ENCODE results near the gene FAF1. TPM values are rescaled to one million over a fixed set of nuclear protein-coding genes. Genes with fewer than 3 reads are reported as not detected.

FAF1 gene
- total and polyA plus RNA-seq, 9 of the 15 experiments (the other 6 are each of a cell fraction or from before 2014, with no cell fraction given): 48.7 to 225 (median 118) TPM

GRCh38 chr1:50967416-50968157 is 7.5 kb upstream of the FAF1 start (continued):
- TF ChIP-seq CHAMP1 (IDR thresholded peaks at IDR 0.05) (no peak), HNRNPUL1 (IDR thresholded peaks at IDR 0.05; ENCODE audit: low read length) (no peak), LEF1 (IDR thresholded peaks at IDR 0.05) (no peak), ZNF134 (CRISPR knock-in tag; conservative IDR thresholded peaks at IDR 0.05) (no peak), HDAC3 (IDR thresholded peaks at IDR 0.05; ENCODE audit: borderline replicate concordance, partially characterized antibody) (no peak), NRF1 (conservative IDR thresholded peaks at IDR 0.05 in 1 of 2, IDR thresholded peaks at IDR 0.05 in 1 of 2) (no peak), ATF4 (CRISPR knock-in tag; IDR thresholded peaks at IDR 0.05) (0 out of 2 replicates have a peak, but pooled peaks have one; percentile 7), RUNX1 (IDR thresholded peaks at IDR 0.05; ENCODE audit: low read depth) (no peak), RBM22 (IDR thresholded peaks at IDR 0.05; ENCODE audit: low read depth, low read length, poor library complexity, severe bottlenecking) (no peak), MGA (IDR thresholded peaks at IDR 0.05) (peak; percentile 97), NR2C2 (CRISPR knock-in tag; IDR thresholded peaks at IDR 0.05) (no peak), NR2C2 (tag; IDR thresholded peaks at IDR 0.05) (peak; percentile 21; the same call in 1 of the 2 replicates)

Data from K562 (cell line).